ENCODE measurements around the gene ESM1. TPM values are rescaled to one million over a fixed set of nuclear protein-coding genes. Genes with fewer than 3 reads are reported as not detected.
"Not testable (repeated sequence)": the region's sequence is repeated elsewhere in the genome, so short reads cannot be mapped to it uniquely, and the experiment has no call there.

The ESM1 gene
- total RNA-seq, 3 donors from 2014 or later (not counting 1 experiment from before 2014, with no cell fraction given) = 0.87 to 1.2 (median 0.95) TPM

GRCh38 chr5:55022450-55022849 is 37.1 kb upstream of the ESM1 start:
- intact Hi-C loops (cut with micrococcal nuclease) = loop anchor here (5.0 kb wide), 2 partner anchors 40 to 80 kb away; partner anchors contain the start of gene GZMA
- H3K27ac ChIP-seq (ENCODE audit: low read length) = peak overlapping the region; percentile 18

GRCh38 chr5:55021821-55022220 is 36.4 kb upstream of the ESM1 start:
- H3K27me3 Mint-ChIP-seq (ENCODE audit: low read depth in 2 of 2) = no peaks in the 10 kb centered on the region
- H3K27ac ChIP-seq (ENCODE audit: low read length) = no peak overlapping the region
- ATAC-seq = no peak

More at GRCh38 chr5:55022450-55022849, 37.1 kb upstream of the ESM1 start:
- Mint-ChIP-seq H3K36me3 (no peaks in the 10 kb centered on the region), H3K4me1 (peaks cover 63 to 64% of the 10 kb centered on the region in 2 donors), H3K27ac (peak overlapping the region; percentile 77 to 83), H3K27me3 (ENCODE audit: low read depth in 2 of 2) (no peaks in the 10 kb centered on the region), H3K4me3 (peak overlapping the region; percentile 66), H3K9me3 (no peaks in the 10 kb centered on the region)
- H3K4me3 ChIP-seq (ENCODE audit: low read length) = no peak overlapping the region
- no peak for TF ChIP-seq CTCF (IDR thresholded peaks at IDR 0.05)
- DNase-seq (peak in 1 of 2 donors; percentile 61), ATAC-seq (peak; percentile 42 to 61 (median 57))
- 29% methylated on average over 2 of the region's 2 CpGs for WGBS (ENCODE audit: insufficient coverage)
- no peaks in the 10 kb centered on the region for H3K9me3 ChIP-seq (ENCODE audit: control insufficient read depth, insufficient read depth, low read length)
- H3K36me3 ChIP-seq (ENCODE audit: control insufficient read depth, insufficient read depth, low read length) = no peaks in the 10 kb centered on the region
- H3K4me1 ChIP-seq (ENCODE audit: control insufficient read depth, insufficient read depth, low read length) = peaks cover 30% of the 10 kb centered on the region
- H3K27me3 ChIP-seq (ENCODE audit: control insufficient read depth, insufficient read depth, low read length) = no peaks in the 10 kb centered on the region

GRCh38 chr5:55021410-55021809 is 36.0 kb upstream of the ESM1 start:
- peaks cover 22% of the 10 kb centered on the region for H3K4me1 ChIP-seq (ENCODE audit: control insufficient read depth, insufficient read depth, low read length)
- peaks cover 53 to 54% of the 10 kb centered on the region in 2 donors for H3K4me1 Mint-ChIP-seq
- H3K27me3 ChIP-seq (ENCODE audit: control insufficient read depth, insufficient read depth, low read length) = no peaks in the 10 kb centered on the region
- no peak overlapping the region for H3K27ac ChIP-seq (ENCODE audit: low read length)
- no peaks in the 10 kb centered on the region for H3K27me3 Mint-ChIP-seq (ENCODE audit: low read depth in 2 of 2)
- H3K4me3 ChIP-seq (ENCODE audit: low read length) = no peak overlapping the region
- H3K4me3 Mint-ChIP-seq = peak overlapping the region; percentile 53
- peak overlapping the region; percentile 77 to 83 for H3K27ac Mint-ChIP-seq
- H3K36me3 Mint-ChIP-seq = no peaks in the 10 kb centered on the region
- H3K36me3 ChIP-seq (ENCODE audit: control insufficient read depth, insufficient read depth, low read length) = no peaks in the 10 kb centered on the region
- WGBS (ENCODE audit: insufficient coverage) = 70% methylated on average over 6 of the region's 6 CpGs
- intact Hi-C loops (cut with micrococcal nuclease) = loop anchor here (5.0 kb wide), 2 partner anchors 41 to 81 kb away; partner anchors contain the start of gene GZMA
- no peaks in the 10 kb centered on the region for H3K9me3 Mint-ChIP-seq
- ATAC-seq = peak; percentile 19 to 46 (median 38)
- no peak for TF ChIP-seq CTCF (IDR thresholded peaks at IDR 0.05)
- no peaks in the 10 kb centered on the region for H3K9me3 ChIP-seq (ENCODE audit: control insufficient read depth, insufficient read depth, low read length)
- DNase-seq = peak in 1 of 2 donors; percentile 49

More at GRCh38 chr5:55021821-55022220, 36.4 kb upstream of the ESM1 start:
- Mint-ChIP-seq H3K36me3 (no peaks in the 10 kb centered on the region), H3K9me3 (no peaks in the 10 kb centered on the region), H3K4me3 (peak overlapping the region; percentile 66), H3K4me1 (peaks cover 56 to 58% of the 10 kb centered on the region in 2 donors), H3K27ac (peak overlapping the region; percentile 77 to 83)
- TF ChIP-seq CTCF (IDR thresholded peaks at IDR 0.05) = no peak
- 85% methylated on average over 4 of the region's 4 CpGs for WGBS (ENCODE audit: insufficient coverage)
- DNase-seq = no peak
- Histone ChIP-seq H3K4me1 (ENCODE audit: control insufficient read depth, insufficient read depth, low read length) (peaks cover 24% of the 10 kb centered on the region), H3K27me3 (ENCODE audit: control insufficient read depth, insufficient read depth, low read length) (no peaks in the 10 kb centered on the region), H3K4me3 (ENCODE audit: low read length) (no peak overlapping the region), H3K9me3 (ENCODE audit: control insufficient read depth, insufficient read depth, low read length) (no peaks in the 10 kb centered on the region), H3K36me3 (ENCODE audit: control insufficient read depth, insufficient read depth, low read length) (no peaks in the 10 kb centered on the region)
- intact Hi-C loops (cut with micrococcal nuclease) = loop anchor here (5.0 kb wide), 2 partner anchors 40 to 80 kb away; partner anchors contain the start of gene GZMA

- H3K4me1 Mint-ChIP-seq = peaks cover 7 to 15% of the 10 kb centered on the region in 2 donors
Measured at GRCh38 chr5:55010149-55010548, 24.8 kb upstream of the ESM1 start.

More at GRCh38 chr5:55010149-55010548, 24.8 kb upstream of the ESM1 start:
- H3K4me3 ChIP-seq (ENCODE audit: low read length); H3K4me1 ChIP-seq (ENCODE audit: control insufficient read depth, insufficient read depth, low read length); intact Hi-C loops (cut with micrococcal nuclease); H3K9me3 Mint-ChIP-seq; H3K27ac ChIP-seq (ENCODE audit: low read length); H3K27ac Mint-ChIP-seq; H3K9me3 ChIP-seq (ENCODE audit: control insufficient read depth, insufficient read depth, low read length); H3K27me3 ChIP-seq (ENCODE audit: control insufficient read depth, insufficient read depth, low read length); H3K4me3 Mint-ChIP-seq; H3K27me3 Mint-ChIP-seq (ENCODE audit: low read depth in 2 of 2); H3K36me3 ChIP-seq (ENCODE audit: control insufficient read depth, insufficient read depth, low read length); H3K36me3 Mint-ChIP-seq; DNase-seq; ATAC-seq: not testable (repeated sequence)
- no CpG with 5 or more reads among the region's 1 CpG for WGBS (ENCODE audit: insufficient coverage)
